NCI-H774 (cell line): ENCODE measurements around the gene UNC13C.

Experiments used
- DNase-seq: peaks from one replicate; lab custom pipeline; 2025; lab: John Stamatoyannopoulos, UW

Gene UNC13C

GRCh38 chr15:54120949-54121463, 142.8 kb downstream of the UNC13C start:
- no peak for DNase-seq

GRCh38 chr15:54127574-54127973, 149.3 kb downstream of the UNC13C start:
- DNase-seq: no peak

DNA sequence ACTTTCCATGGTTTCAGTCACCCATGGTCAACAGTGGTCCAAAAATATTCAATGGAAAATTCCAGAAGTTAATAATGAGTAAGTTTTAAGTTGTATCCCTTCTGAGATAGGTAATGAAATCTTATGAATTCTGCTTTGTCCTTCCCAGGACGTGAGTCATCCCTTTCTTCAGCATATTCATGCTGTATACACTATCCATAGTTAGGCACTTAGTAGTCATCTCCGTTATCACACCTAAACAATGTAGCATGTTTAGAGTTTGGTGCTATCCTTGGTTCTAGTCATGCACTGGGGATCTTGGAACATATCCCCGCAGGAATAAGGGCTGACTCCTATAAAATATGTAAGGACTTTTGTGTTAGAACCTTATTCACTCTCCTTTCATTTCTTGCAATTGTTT, 153.2 kb downstream of the UNC13C start:
- DNase-seq: no peak

- DNase-seq: no peak
Measured at GRCh38 chr15:54149115-54149531, 170.9 kb downstream of the UNC13C start.

GRCh38 chr15:54150255-54150654, 172.0 kb downstream of the UNC13C start:
- DNase-seq: no peak

GRCh38 chr15:54159012-54159411, 180.8 kb downstream of the UNC13C start:
- DNase-seq: no peak

- DNase-seq: no peak
Measured at GRCh38 chr15:54187325-54187724, 209.1 kb downstream of the UNC13C start.

GRCh38 chr15:54197995-54198394, 219.8 kb downstream of the UNC13C start:
- DNase-seq: no peak

DNA sequence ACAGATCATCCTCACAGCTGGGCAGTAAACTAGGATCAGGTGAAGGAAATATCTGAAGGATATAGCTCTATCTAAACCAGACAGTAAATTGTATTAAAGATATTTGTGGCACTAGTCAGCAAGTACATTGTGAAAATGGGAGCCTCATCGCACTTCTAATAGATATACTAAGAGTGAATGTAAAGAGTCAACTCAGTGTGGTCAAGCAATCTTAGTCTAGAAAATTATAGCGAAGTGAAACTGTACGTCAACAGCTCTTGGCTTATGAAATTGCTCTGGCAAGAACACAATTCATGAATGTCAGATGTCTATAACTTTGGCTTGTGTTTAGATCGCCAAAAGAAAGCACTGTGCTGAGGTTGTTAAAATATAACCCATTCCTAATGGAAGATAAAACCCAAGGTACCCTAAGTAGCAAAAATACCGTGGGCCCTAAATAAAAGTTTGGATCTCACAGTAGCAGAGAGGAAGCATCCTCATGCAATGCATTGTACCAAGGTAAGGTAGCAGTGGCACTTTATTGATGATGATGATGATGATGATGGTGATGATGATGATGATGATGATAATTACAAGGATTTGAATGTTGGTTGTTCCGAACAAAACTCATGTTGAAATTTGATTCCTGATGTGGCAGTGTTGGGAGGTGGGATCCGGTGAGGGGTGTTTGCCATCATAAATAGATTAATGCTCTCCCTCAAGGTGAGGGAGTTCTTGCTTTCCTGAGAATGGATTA, 228.5 kb downstream of the UNC13C start:
- no peak for DNase-seq

GRCh38 chr15:54208786-54209185, 230.5 kb downstream of the UNC13C start:
- no peak for DNase-seq

GRCh38 chr15:54212635-54213034, 234.4 kb downstream of the UNC13C start:
- no peak for DNase-seq

GRCh38 chr15:54226455-54226854, 248.2 kb downstream of the UNC13C start:
- no peak for DNase-seq

DNA sequence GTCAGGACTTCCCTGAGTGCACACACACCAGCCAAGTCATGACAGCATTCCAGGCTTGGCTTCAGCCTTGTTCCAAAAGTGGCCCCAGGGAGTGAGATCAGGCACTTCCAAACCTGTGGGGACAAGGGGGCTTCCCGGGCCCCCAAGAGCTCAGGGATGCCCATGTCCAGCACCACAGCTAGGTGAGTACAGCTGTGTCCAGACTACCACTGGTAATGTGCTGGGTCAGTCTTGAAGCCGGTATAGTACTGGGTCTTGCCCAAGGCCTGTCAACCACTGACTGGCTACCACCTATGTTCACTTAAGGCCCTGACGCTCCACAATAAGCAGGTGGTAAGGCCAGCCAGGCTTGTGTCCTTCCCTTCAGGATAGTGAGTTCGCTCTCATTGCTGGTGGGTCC, 249.3 kb downstream of the UNC13C start:
- no peak for DNase-seq

DNA sequence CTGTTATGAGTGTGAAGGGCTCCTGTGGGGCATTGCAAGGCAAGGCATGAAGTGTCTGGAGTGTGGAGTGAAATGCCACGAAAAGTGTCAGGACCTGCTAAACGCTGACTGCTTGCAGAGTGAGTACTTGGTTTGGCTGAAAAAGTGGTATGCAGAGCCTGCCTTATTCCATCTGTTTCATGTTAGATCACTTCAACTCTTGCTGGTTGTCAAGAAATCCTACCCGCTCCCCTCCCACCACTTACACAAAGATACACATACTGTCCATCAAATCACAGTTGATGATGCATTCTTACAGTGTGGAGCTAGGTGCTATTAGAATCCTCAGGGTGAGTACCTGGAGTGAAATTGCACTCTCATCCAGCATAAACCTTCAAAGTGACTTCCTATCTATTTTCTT, 272.1 kb downstream of the UNC13C start:
- no peak for DNase-seq

GRCh38 chr15:54256190-54256589, 277.9 kb downstream of the UNC13C start:
- DNase-seq: no peak

DNA sequence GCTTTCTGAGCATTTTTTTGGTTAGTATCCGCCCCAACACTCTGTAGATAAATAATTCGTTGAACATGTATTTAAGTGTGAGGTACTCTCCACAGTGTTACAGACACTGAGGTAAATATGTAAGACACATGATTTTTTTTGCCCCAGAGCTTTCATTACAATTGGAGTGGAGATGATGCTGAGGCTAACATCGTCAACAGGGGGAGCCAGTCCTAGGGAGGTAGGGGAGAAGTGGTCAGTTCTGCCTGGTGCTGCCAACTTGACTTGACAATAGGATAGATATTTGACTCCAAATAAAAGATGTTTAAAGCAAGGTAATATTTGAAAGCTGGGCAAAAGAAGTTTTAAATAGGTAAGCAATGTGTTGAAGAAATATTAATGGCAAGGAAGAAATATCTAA, 295.7 kb downstream of the UNC13C start:
- DNase-seq: no peak

- no peak for DNase-seq
Measured at GRCh38 chr15:54277834-54278233, 299.6 kb downstream of the UNC13C start.

DNA sequence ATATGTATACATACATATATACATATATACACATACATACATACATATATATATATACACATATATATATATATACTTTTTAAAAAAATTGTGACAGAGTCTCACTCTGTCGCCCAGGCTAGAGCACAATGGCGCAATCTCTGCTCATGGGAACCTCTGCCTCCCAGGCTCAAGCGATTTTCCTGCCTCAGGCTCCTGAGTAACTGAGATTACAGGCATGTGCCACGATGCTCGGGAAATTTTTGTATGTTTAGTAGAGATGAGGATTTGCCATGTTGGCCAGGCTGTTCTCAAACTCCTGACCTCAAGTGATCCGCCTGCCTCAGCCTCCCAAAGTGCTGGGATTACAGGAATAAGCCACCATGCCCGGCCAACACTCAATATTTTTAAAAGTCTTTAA, 302.5 kb downstream of the UNC13C start:
- DNase-seq: no peak

DNA sequence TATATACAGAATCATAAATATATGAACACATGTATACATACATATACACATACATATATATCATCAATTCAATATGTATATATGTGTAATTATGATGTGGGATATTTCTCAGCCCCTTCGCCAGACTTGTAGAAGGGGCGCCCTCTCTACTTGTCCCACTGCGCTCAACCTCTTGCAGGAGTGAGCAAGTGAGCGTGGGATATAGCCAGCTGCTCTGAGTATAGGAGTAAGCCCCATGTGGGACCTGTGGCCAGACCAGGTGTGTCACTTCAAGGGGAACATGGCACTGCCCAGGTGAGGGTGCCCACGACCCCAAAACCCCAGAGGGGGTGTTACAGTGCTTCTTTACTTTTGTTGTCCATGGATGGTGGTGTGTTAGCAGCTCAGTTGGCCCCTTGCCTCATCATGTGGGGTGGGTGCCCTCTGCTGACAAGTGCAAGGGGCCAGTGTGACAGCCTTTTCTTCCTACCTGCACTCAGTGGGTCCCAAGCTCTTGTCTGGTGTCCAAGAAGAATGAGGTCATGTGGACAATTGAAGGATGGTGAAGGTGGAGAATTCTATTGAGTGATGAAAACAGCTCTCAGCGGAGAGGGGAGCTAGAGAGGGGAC, 304.1 kb downstream of the UNC13C start:
- no peak for DNase-seq

DNA sequence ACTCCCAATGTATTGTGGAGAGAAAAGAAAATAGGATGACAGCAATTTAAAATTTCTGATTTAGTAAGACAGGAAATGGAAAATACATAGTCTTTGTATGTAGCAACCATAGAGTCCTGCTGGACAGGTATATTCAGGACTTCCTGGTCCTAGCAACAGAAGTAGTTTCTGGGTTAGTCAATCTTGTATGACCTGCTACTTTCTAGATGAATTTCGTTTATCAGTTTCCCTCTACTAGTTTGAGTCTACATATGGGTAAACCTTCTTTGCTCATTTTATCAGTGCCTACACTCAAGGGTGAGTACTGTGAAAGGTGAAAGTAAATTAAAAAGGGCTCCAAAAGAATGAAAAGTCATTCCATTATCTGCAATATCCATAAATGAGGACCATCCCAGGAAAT, 309.8 kb downstream of the UNC13C start:
- DNase-seq: no peak

DNA sequence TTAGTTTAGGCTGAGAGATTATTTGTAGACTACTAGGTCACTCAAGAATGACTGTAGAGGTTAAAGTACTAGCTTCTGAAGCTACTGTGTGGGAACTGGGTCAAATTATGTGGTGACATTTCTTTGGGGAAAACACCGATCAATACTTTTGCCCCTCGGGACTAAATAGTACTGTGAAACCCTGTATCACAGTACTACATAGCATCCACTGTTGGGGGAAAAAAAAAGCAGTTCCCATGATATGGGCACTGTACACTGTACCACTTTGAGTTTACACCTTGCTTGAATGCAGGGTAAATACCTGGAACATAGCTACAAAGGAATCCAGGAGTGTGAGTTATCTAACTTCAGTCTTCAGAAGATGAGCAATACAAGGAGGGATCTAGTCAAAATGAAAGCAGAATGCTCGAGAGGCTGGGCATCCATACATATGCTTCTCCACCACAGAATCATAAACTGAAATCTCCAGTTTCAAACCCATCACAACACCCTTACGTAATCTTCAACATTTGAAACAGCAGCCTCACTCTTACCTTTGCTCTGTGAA, 311.4 kb downstream of the UNC13C start:
- DNase-seq: no peak

- no peak for DNase-seq
Measured at GRCh38 chr15:54298396-54298795, 320.2 kb downstream of the UNC13C start.

DNA sequence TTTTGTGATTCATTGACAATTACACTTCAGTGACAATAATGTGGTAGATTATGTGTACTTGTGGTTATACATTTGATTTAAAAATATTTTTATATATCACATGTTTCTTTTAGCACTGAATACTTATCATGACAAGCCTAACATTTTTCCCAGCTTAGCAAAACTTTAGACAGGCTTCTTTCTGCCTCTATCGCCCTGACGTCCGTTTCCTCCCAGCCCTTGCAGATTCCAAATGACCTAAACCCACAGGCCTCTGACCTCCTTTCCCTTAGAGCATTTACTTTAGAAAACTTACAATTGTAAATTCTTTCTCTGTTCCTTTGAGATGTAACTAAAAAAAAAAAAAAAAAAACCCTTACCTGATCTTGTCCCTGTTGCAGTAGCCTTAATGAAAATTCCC, 326.1 kb downstream of the UNC13C start:
- no peak for DNase-seq
